SH-SY5Y (cell line): ENCODE results near the gene BIN1.

Experiments used
- GATA2 ChIP-seq: IDR thresholded peaks from 2 replicates; pipeline ENCODE4 v1.6.1; 2011; ENCODE audit warnings: mild to moderate bottlenecking, low read depth, low read length
- GATA3 ChIP-seq: IDR thresholded peaks from 2 replicates; pipeline ENCODE4 v1.6.1; 2011; ENCODE audit warnings: low read depth, mild to moderate bottlenecking, low read length, moderate library complexity

DNA sequence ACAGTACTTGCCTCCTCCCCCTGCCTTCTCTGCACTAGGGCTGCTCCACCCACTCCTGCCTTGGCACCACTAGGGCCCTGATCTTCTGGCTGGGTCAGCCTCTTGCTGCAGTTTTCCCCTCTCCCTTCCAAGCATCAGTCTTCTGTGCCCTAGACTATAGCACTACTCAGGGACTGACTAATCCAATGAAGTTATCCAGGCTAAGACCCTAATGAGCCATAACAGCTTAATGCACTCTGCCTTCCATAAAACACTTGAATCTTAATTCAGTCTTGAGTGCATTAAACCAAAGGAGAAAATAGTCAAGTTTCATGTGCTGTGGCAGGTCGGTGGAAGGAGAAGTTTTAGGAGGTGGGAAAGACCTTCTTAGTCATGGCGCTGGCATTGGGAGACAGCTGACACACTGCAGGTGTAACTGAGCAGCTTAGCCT is 95.7 kb downstream of the BIN1 start:
- TF ChIP-seq GATA2 (no peak), GATA3 (no peak)
